WI38 (cell line): Measurements from ENCODE around the gene RSBN1L.

Source experiments
- H3K4me3 ChIP-seq: 2 replicates; pipeline ENCODE4 v1.5.1; 2011; ENCODE audit warnings: low read depth, mild to moderate bottlenecking, control low read depth, low read length
- TF ChIP-seq, protein P1 (sequence below): IDR thresholded peaks from 2 replicates; pipeline ENCODE4 v1.5.1; 2012; ENCODE audit warnings: low read depth, mild to moderate bottlenecking, control low read depth, low read length

RSBN1L gene

DNA sequence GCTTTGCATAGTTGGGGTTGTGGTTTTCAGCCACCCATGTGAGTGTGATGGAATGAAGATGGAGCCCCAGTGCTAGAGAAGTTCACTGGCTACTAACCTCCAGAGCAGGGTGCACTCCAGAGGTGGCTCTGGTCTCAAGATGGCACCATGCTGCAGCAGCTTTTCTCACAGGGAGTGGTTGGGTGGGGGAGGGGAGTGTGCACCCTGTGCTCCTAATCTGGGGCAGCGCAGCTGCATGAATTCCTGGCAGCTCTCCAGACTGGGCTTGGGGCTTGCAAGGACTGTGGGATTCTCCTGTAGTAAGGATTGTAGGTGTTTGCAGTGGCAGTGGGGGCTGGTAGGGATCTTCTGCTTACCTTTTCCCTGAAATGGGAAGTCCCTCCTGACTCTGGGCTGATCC is 126.0 kb downstream of the RSBN1L start:
- no peak overlapping the region for H3K4me3 ChIP-seq
- TF ChIP-seq, protein P1, sequence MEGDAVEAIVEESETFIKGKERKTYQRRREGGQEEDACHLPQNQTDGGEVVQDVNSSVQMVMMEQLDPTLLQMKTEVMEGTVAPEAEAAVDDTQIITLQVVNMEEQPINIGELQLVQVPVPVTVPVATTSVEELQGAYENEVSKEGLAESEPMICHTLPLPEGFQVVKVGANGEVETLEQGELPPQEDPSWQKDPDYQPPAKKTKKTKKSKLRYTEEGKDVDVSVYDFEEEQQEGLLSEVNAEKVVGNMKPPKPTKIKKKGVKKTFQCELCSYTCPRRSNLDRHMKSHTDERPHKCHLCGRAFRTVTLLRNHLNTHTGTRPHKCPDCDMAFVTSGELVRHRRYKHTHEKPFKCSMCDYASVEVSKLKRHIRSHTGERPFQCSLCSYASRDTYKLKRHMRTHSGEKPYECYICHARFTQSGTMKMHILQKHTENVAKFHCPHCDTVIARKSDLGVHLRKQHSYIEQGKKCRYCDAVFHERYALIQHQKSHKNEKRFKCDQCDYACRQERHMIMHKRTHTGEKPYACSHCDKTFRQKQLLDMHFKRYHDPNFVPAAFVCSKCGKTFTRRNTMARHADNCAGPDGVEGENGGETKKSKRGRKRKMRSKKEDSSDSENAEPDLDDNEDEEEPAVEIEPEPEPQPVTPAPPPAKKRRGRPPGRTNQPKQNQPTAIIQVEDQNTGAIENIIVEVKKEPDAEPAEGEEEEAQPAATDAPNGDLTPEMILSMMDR: no peak

DNA sequence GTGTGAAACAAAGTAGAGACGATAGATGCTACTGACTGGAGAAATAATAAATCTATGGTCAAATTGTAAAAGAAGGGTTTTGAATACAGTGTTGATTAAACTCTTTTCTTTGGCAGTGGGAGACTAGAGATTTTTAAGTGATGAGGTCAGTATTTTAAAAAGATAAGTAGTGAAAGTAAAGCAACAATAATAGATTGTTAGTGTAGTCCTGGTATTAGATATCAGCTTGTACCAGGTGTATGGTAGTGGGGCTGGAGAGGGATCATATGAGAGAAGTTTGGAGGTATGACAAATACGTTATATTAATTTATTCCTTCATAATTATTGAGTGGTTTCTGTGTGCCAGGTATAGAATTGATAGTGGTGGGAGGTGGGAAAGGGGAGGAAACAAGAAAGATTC is 127.5 kb downstream of the RSBN1L start:
- TF ChIP-seq, protein P1: no peak
- no peak overlapping the region for H3K4me3 ChIP-seq

DNA sequence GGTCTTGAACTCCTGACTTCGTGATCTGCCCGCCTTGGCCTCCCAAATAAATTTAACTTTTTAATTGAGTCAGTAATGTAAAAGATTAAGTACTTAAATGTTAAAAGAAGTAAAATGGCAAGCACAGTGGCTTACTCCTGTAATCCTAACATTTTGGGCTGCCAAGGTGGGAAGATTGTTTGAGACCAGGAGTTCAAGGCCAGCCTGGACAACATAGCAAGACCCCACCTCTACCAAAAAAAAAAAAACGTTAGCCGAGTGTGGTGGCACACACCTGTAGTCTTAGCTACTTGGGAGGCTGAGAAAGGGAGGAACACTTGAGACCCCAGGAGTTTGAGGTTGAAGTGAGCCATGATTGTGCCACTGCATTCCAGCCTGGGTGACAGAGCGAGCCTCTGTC is 128.4 kb downstream of the RSBN1L start:
- H3K4me3 ChIP-seq: no peak overlapping the region
- TF ChIP-seq, protein P1: no peak

DNA sequence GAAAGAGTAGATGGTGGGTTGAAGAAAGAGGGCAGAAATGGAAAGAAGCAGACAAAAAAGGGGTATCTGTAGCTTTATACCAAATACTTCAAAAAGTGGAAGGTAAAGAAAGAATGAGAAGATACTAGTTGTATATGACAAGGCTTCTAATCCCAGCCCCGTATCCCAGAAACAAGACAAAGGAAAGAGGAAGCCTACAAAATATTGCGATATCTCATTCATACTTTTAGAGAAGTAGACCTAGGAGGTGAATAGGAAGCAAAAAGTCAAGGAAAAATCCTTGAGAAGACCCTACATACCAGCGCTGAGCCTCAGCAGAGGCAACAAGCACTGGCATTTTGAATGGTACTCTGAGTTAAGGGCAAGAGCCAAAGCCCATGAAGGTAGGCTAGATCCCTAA is 128.9 kb downstream of the RSBN1L start:
- no peak overlapping the region for H3K4me3 ChIP-seq
- TF ChIP-seq, protein P1: no peak

DNA sequence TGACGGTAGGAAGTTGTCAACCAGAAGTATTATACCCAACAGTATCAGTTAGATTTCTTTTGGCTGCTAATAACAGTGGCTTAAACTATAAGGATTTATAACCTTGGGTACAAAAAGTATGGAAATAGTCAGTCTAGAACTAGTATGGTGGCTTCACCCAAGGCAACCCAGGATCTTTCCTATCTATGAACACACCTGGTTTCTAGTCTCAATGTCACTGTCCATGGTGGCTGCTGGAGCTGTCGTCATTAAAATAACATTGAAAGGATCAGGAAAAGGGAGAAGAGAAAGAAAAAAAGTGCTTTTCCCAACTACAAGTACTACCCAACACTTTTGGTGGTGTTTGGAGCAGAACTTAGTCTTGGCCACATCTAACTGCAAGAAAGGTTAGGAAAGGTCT is 130.0 kb downstream of the RSBN1L start:
- no peak overlapping the region for H3K4me3 ChIP-seq
- TF ChIP-seq, protein P1: no peak

DNA sequence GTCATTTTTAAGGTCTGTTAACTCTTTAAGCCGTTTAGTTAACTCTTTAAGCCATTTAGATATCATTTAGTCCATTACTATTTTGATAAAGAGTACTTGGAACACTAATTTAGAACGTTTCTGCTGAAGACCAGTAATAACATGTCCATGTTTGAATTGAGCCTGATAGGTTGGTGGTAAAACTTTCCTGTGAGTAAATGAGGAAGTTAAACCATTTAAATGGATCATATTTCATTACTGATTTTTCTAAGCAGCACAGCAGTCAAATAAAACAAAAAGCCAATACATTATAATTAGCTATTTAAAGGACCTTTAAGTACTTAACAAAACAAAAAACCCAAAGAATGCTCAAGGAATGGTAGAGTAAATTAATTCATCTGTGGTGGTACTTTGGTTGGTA is 131.7 kb downstream of the RSBN1L start:
- no peak overlapping the region for H3K4me3 ChIP-seq
- TF ChIP-seq, protein P1: no peak

DNA sequence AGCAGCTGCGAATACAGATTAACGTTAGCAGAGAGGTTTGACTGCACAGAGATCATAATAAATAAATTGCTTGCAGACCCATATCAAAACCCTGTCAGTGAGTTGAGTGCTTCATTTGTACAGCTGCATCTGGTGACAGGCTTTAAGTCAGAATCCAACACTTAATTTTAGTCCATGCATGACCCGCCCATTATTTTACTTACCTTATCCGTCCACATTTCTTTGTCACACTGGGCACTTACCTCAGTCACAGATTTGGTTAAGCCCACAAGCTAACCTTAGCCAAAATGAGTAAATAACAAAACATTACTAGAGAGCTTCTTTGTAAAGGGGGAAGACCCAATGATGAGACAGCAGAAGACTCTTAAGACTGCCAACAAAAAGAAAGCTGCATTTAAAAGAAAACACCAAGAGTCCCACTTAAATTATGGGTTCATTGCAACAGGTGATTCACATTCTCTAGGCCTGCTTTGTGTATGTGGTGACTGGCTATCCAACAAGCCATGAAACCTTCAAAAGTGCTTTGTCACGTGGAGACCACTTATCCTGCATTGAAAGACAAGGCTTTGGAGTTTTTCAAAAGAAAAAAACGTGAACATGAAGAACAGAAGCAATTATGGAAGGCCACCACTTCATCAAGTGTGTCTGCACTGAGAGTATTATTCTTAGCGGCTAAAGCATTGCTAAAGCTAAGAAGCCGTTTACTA is 134.5 kb downstream of the RSBN1L start:
- H3K4me3 ChIP-seq: no peak overlapping the region
- TF ChIP-seq, protein P1: no peak
